NCI-H345 treated with DMSO at 0.1 percent for 48 hours (cell line): ENCODE results near the gene LARGE1.

Experiments
- DNase-seq: peaks from one replicate; lab custom pipeline; 2025; ENCODE audit not compliant: unreplicated experiment; lab: John Stamatoyannopoulos, UW

Gene LARGE1

DNA sequence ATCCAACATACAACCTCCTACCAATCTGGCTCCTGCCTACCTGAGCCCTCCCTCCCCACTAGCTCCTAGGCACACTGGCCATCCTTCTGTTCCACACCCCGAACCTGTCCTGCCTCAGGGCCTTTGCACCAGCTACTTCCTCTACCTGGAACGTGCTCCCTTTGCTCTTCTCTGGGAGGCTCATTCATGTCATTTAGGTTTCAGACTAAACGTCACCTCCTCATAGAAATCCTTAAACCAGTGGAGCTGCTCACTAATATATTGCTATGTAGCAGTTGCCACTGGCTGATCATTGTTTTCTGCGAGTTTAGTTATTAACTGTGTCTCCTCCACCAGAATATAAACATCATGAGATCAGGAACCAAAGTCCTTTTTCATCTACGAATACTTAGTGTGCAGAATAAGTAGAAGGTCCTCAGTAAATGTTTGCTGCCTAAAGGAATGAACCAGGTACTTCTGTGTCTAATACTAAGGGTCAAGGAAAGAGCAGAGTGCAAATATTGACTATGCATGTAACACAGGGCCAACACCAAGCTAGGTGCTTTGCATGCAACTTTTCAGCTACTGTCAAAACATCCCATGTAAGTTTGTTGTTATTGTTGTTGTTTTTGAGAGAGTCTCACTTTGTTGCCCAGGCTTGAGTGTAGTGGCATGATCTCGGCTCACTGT is 584.5 kb downstream of the LARGE1 start:
- no peak for DNase-seq

- DNase-seq: peak; percentile 34
Measured at GRCh38 chr22:33332538-33332937, 587.7 kb downstream of the LARGE1 start.

DNA sequence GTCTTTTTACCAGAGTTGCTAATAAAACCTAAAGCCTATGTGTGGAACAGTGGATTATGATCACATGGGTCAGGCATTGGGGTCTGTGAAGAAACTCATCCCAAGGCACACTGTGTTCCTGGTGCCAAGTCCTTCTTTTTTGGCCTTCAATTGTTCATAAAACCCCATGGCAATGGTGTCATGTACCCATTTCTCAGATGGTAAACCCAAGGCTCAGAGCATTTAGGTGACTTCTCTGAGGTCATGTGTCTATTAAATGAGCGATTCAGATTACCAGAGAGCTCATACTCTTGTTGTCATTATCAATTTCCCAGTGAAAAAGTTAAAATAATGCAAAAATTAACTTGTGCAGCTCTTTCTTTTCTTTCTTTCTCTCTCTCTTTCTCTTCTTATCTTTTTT is 589.3 kb downstream of the LARGE1 start:
- DNase-seq: no peak

DNA sequence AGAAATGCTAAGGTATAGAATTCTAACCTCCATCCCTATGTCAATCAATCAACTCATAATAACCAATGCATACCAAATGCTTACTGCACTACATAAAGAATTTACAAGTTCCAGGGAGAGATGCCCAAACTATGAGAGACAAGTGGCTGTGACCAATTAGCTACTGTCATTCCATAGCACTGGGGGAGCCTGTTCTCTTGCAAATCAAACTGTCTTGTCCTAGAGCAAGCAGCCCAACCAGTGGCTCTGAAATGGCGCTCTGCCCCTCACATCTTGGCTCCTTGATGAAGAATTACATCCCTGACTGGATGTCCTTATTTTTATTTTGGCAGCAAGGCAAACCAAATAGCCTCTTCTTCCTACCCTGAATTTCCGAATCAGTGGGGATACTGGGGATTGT is 589.7 kb downstream of the LARGE1 start:
- no peak for DNase-seq

- no peak for DNase-seq
Measured at GRCh38 chr22:33329398-33329797, 590.9 kb downstream of the LARGE1 start.

DNA sequence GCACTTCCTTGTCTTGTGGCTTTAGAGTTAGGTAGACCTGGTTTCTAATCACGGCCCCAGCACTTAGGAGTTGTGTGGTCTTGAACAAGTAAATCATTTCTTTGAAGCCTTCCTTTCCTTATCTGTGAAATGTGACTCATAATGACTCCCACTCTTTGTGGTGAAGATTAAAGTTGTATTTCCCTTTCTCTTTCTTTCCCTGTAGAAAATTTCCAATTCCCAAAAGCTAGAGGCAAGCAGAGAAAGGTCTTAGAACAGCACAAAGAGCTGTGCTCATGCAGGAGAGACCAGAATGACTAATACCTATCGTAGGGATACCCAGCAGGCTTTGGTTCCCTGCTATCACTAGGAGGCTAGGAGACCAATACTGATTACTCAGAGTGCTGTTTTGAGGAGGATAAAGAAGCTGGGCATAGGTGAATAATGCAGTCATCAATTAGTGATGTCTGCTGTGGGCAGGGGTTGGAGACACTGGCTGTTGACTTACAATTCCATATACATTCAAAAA is 591.4 kb downstream of the LARGE1 start:
- DNase-seq: no peak

DNA sequence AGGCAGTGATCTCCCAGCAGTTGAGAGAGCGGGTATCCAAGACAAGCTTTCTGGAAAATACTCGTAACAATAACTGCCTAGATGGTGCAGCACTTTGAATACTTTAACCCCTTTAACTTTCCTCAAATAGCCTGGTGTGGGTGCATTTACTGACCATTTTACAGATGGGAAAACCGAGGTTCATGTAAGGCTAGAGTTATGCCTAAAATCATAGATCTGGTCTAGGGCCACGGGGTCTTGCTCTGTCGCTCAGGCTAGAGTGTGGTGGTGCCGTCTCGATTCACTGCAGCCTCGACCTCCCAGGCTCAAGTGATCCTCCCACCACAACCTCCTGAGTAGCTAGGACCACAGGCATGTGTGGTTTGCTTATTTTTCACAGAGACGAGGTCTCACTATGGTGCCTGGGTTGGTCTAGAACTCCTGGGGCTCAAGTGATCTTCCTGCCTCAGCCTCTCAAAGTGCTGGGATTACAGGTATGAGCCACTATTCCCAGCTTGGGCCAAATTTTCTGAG is 592.9 kb downstream of the LARGE1 start:
- DNase-seq: no peak

DNA sequence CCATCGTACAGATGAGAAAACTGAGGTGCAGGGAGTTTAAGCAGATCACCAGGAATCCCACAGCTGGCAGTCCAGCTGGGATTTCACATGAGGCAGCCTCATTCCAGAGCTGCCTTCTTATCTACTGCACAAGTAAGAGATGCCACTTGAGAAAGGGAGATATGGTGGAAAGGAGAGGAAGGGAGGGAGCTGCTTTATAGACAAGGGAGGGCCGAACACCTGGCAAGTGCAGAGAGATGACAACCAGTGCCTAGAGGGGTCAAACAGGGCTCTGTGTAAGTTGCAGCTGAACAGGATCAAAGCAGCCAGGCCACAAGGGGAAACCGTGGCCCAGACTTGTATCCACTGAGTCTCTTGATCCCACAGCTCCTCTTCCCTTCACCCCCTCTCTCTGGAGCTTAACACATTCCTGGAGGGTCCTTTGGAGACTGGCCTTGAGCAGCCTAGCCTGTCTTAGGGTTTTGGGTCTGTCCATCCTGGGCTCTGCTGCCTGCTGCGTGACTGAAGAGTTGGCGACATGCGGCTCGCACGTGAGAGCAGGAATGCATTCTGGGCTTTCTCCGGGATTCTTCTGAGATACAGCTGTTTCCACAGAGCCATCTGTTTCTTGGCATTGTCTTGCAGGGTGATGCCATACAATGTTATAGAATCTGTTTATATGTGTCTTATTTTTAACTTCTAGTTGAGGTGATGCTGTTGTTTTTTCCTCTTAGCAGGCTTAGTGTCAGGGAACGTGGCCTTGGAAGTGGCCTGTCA is 593.6 kb downstream of the LARGE1 start:
- no peak for DNase-seq

GRCh38 chr22:33325232-33326004 is 594.9 kb downstream of the LARGE1 start:
- DNase-seq: peak; percentile 74

GRCh38 chr22:33324228-33324627 is 596.0 kb downstream of the LARGE1 start:
- DNase-seq: no peak

DNA sequence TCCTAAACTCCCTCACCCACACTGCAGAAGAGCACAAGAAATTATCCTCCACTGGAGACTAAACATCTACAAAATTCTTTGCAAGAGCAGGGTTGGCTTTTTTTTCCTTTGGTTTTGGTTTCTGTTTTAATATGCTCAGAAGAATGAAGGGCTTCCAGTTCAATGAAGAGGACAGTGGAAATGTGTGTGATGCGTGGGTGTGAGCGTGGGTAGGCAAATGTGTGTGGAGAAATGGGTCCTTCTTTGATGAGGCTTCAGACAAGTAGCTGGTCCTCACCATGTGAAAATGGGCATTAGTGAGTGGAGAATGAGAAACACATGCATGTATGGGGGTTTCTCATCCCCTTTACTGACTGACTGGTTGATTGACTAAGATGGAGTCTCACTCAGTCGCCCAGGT is 598.8 kb downstream of the LARGE1 start:
- no peak for DNase-seq

DNA sequence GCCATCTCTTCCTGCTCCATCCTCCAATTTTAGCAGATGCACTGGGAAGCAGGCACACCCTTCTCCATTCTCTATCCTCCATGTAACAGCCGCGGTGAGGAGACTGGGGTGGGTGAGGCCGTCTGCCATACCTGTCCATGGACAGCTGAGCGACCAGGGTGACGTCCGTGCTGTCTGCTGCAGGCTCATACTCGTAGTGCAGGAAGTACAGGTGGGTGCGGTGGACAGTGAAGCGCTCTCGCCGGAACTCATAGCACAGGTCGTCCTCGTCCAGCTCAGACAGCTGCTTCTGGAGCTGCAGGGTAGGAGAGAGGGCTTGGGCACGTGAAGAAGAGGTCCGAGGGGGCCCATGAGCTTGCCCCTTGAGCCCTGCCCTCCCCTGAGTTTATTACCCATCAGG is 604.3 kb downstream of the LARGE1 start:
- no peak for DNase-seq

DNA sequence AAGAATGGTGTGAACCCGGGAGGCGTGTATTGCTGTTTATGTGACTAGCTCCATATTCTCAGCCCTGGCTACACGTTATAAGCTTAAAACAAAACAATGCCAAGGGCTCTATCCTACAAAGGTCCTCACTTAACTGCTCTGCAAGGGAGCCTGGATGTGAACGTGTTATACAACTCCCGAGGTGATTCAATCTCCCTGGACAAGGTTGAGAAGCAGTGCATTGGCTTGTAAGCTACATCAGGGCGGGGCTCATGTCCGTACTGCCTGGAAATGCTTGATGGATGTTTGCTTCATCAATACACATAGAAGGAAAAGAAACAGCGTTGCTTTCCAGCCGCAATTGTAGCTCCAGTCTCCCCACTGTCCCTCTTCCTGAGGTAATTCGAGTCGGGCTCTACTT is 605.2 kb downstream of the LARGE1 start:
- no peak for DNase-seq

GRCh38 chr22:33314316-33314715 is 606.0 kb downstream of the LARGE1 start:
- no peak for DNase-seq

- DNase-seq: no peak
Measured at GRCh38 chr22:33303099-33303498, 617.2 kb downstream of the LARGE1 start.

DNA sequence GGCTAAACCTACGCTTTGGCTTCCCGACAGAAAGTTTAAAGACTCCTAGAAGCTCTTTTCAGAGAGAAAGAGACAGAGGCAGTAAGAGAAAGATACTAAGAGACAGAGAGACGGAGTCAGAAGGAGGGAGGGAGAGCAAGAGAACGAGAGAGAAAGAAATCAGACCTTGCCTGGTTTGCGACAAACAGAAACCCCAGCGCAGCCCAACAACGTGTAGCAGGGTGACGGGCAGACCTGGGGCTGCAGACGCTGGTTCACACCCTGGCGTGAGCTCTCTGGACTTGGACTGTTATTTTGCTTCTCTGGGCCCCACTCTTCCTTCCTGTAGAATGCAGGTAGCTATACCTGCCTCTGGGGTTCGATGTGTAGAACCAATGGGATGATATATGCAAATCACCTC is 617.7 kb downstream of the LARGE1 start:
- DNase-seq: no peak

DNA sequence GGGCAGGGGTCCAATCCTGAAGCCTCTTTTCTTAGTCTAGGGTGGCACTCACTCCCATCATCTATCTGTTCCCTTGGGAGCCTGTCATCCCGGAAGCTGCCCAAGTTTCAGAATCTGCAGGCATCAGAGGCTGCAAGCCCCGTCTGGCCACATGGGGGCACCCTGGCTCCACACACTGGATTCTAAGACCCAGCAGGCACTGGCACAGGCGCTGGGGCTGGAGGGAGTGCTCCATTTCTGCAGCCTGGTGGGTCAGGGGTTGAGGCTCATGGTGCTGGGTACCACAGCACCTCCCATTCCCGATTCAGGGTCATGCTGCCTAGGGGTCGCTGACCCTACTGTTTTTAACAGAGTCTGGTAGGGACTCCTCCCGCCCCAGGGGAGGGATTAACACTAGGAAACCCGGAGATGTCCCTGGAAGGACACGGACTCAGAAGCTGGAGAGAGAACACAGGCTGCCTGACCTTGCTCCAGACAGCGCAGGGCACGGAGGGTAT is 618.2 kb downstream of the LARGE1 start:
- peak; percentile 42 for DNase-seq

- no peak for DNase-seq
Measured at GRCh38 chr22:33300165-33300564, 620.1 kb downstream of the LARGE1 start.

DNA sequence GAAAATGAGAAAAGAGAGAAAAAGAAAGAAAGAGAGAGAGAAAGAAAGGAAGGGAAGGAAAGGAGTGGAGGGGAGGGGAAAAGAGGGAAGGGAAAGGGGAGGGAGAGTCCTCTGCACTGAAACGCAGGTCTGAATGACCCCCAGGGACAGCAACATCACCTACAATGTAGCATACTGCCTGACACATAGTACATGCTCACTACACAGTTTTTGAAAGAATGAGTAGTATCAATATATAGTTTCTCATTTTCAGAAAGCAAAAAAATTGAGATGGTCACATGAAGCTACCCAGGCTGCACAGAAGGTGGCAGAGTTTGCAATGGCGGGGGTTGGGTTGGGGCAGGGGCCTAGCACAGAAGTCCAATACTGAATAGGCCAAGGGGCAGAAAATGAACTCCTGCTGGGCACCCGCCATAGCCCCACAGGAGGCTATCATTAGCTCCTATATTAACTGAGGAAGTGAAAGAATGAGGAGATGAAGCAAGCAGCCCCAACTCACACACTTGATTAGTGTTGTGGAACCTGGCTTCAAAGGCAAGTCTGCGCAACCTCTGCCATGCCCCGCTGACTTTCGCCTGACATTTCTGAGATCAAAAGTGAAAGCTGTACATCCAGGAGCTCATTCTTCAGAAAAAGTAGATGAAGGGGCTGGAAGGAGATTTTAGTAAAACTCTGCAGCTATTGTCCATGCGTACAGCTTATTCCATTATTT is 620.9 kb downstream of the LARGE1 start:
- no peak for DNase-seq

GRCh38 chr22:33296941-33297340 is 623.3 kb downstream of the LARGE1 start:
- no peak for DNase-seq

DNA sequence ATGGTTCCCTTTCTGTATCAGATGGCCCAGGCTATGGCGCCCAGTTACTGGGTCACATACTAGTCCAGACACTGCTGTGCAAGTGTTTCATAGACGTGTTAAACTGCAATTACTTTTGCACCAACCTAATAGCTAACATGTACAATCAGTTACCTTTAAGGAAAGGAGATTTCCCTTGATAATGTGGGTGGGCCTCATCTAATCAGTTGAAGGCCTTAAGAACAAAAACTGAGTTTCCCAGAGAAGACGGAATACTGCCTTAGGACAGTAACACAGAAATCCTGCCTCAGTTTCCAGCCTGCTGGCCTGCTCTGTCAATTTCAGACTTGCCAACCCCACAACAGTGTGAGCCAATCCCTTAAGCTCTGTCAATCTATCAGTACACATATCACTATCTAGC is 632.2 kb downstream of the LARGE1 start:
- no peak for DNase-seq
